Body of pancreas (tissue), 4 donors: ENCODE results near the gene FAM193A. TPM values are rescaled to one million over a fixed set of nuclear protein-coding genes. Genes with fewer than 3 reads are reported as not detected.
"Not testable (repeated sequence)": the region's sequence is repeated elsewhere in the genome, so short reads cannot be mapped to it uniquely, and the experiment has no call there.

Experiments used
- ATAC-seq: fragments of 150-250 bp; one replicate; pipeline ENCODE4 v1.9.1; 2016
- DNase-seq, 4 donors: peaks; one replicate each; pipeline ENCODE4 v3.0.0-alpha.2; 2019
- H3K27ac ChIP-seq, 4 donors: fragments of 200-600 bp; sonication (generic); 1 replicate in 3 of 4; 2 replicates in 1 of 4; pipeline versions ENCODE4 v1.5.1 to v1.6.1; 2016 to 2019; ENCODE audit warnings: mild to moderate bottlenecking in 1 of 4, mixed read lengths in 1 of 4, moderate library complexity in 1 of 4
- H3K27me3 ChIP-seq, 2 donors: fragments of 200-600 bp; sonication (generic); one replicate each; pipeline ENCODE4 v1.6.0; 2016; ENCODE audit warnings: mild to moderate bottlenecking in 1 of 2
- H3K36me3 ChIP-seq, 2 donors: fragments of 200-600 bp; sonication (generic); replicated peaks in 1 of 2; 2 replicates each; pipeline ENCODE4 v1.5.1; 2016; ENCODE audit warnings: low read depth in 2 of 2; ENCODE audit not compliant: insufficient read depth in 1 of 2
- H3K4me1 ChIP-seq: fragments of 200-600 bp; sonication (generic); one replicate; pipeline ENCODE4 v1.6.0; 2016
- H3K4me3 ChIP-seq, 2 donors: fragments of 200-600 bp; sonication (generic); 1 replicate in 1 of 2; 2 replicates in 1 of 2; pipeline ENCODE4 v1.5.1; 2016 to 2019
- H3K9me3 ChIP-seq, 3 donors: fragments of 200-600 bp; sonication (generic); 1 replicate in 2 of 3; 2 replicates in 1 of 3; pipeline ENCODE4 v1.5.1; 2016
- POLR2A ChIP-seq, 3 donors: fragments of 450-650 bp; IDR thresholded peaks; one replicate each; pipeline ENCODE4 v1.6.1; 2016; ENCODE audit warnings: antibody characterized with exemption in 3 of 3, mild to moderate bottlenecking in 2 of 3
- WGBS, 2 donors: methylation state at CpG; one replicate each; pipeline ENCODE4 v1.1.5; 2017; 5-methylcytosine and 5-hydroxymethylcytosine counted together
- intact Hi-C: fragments of 100-400 bp; cut with DNase I; formaldehyde crosslinking; loops from one replicate; pipeline ENCODE4 v1.15.1; 2023
- total RNA-seq, 2 donors: library from RNA; depleted of rRNA; stranded (reverse); fragments of >200 nt; gene quantifications; one replicate each; pipeline ENCODE4 v1.1.0, GENCODE V29; 2016
- TF ChIP-seq, protein P1 (sequence below), 7 experiments: fragments of 450-650 bp in 4 of 7; fragments of 200-600 bp in 3 of 7; sonication (generic) in 3 of 7; IDR thresholded peaks; one replicate each; pipeline ENCODE4 v1.5.1; 2016 to 2019; ENCODE audit warnings: antibody characterized with exemption in 7 of 7

The FAM193A gene
- total RNA-seq, 2 donors from 2014 or later, result 14.8 to 22.7 TPM

DNA sequence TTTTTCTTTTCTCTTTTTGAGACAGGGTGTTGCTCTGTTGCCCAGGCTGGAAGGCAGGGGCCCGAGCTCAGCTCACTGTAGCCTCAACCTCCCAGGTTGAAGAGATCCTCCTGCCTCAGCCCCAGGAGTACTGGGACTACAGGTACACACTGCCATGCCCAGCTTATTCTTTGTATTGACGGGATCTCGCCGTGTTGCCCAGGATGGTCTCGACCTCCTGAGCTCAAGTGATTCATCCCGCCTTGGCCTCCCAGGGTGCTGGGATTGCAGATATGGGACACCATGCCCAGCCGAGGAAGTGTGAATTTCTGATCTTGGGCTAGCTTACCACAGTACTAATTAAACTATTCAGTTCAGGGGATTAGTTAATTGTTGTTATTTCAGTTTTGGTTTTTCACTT is 28.6 kb upstream of the FAM193A start:
- intact Hi-C loops, result no loop called here

DNA sequence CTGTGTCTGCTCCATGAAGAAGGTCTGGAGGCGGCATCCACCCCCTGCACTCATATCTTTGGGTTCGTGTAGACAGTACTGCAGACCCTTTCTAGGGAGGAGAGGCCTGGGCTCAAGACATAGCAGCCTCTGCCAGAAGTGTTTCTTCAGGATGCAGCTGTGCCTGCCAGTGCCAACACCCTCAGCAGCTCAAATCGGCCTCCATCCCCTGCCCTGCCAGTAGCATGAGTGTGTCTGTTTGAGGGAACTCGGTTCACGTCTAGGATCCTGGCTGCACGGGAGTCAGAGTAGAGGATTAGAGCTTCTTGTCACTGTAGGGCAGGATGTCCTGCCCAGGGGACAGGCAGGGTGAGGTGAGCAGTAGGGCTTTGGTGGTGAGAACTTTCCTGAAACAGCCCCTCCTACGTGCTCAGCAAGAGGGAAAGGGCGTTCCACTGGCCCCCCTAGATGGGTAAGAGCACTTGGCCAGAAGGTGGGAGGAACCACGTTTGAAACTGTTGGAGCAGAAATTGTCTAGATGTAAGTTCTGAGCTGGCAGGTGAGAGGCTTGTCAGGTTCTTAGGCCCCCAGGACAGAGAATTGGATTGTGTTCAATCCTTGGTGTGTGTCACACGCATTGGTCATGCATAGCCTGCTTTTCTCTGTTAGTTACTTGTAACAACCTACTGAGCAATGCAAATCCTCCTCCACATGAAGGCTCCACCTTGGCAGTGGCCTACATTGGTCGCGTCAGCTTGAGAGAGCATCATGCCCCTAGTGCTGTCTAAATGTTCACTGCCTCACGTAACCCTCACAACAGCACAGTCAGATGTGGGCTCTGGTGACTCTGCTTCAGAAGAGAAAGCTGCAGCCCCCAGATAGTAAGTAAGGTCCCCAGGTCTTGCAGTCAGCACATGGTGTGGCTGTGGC is 25.8 kb upstream of the FAM193A start:
- DNase-seq (no peak), ATAC-seq (no peak)
- 86 to 90% methylated on average over 12 to 13 of the region's 13 CpGs for WGBS, 2 donors
- no peak overlapping the region for H3K4me3 ChIP-seq
- intact Hi-C loops, result no loop called here
- H3K27me3 ChIP-seq, result no peaks in the 10 kb centered on the region
- H3K9me3 ChIP-seq, result no peaks in the 10 kb centered on the region
- H3K4me1 ChIP-seq, result no peaks in the 10 kb centered on the region
- peaks cover 0 to 25% of the 10 kb centered on the region in 2 donors for H3K36me3 ChIP-seq
- no peak overlapping the region for H3K27ac ChIP-seq
- TF ChIP-seq, protein P1, sequence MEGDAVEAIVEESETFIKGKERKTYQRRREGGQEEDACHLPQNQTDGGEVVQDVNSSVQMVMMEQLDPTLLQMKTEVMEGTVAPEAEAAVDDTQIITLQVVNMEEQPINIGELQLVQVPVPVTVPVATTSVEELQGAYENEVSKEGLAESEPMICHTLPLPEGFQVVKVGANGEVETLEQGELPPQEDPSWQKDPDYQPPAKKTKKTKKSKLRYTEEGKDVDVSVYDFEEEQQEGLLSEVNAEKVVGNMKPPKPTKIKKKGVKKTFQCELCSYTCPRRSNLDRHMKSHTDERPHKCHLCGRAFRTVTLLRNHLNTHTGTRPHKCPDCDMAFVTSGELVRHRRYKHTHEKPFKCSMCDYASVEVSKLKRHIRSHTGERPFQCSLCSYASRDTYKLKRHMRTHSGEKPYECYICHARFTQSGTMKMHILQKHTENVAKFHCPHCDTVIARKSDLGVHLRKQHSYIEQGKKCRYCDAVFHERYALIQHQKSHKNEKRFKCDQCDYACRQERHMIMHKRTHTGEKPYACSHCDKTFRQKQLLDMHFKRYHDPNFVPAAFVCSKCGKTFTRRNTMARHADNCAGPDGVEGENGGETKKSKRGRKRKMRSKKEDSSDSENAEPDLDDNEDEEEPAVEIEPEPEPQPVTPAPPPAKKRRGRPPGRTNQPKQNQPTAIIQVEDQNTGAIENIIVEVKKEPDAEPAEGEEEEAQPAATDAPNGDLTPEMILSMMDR (IDR thresholded peaks at IDR 0.05), result no peak
- no peak for TF ChIP-seq POLR2A (IDR thresholded peaks at IDR 0.05)

More for the DNA sequence above, 28.6 kb upstream of the FAM193A start:
- Histone ChIP-seq H3K9me3 (no peaks in the 10 kb centered on the region), H3K36me3 (peaks cover 0 to 13% of the 10 kb centered on the region in 2 donors), H3K4me1 (no peaks in the 10 kb centered on the region), H3K27ac (no peak overlapping the region), H3K27me3 (no peaks in the 10 kb centered on the region), H3K4me3 (no peak overlapping the region)
- no peak for DNase-seq
- TF ChIP-seq, protein P1 (IDR thresholded peaks at IDR 0.05), result no peak
- no peak for TF ChIP-seq POLR2A (IDR thresholded peaks at IDR 0.05)
- no peak for ATAC-seq
- WGBS, 2 donors, result 88 to 93% methylated on average over 7 of the region's 7 CpGs

DNA sequence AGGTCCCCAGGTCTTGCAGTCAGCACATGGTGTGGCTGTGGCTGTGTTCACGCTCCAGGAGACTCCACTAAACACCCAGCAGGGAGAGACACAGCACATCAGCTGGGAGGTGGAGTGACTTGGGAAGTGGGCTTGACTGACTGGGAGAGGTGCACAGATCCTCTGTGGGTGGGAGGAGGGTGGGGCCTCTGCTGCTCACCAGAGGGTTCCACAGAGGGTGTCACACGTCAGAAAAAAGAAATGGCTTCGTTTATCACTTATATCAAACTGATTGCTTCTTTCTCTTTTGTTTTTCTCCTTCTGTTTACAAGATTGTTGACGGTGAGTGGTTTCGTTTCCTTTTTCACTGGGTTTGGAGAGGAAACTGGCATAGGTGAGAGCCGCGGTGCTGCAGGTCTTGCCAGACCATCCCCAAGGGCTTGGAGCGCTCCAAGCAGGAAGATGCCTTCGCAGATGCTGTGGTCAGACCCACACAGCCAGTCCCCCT is 24.8 kb upstream of the FAM193A start:
- ATAC-seq (no peak), DNase-seq (no peak)
- H3K4me1 ChIP-seq, result no peaks in the 10 kb centered on the region
- 70 to 89% methylated on average over 9 of the region's 9 CpGs for WGBS, 2 donors
- H3K27ac ChIP-seq, result no peak overlapping the region
- no peak overlapping the region for H3K4me3 ChIP-seq
- H3K36me3 ChIP-seq, result peaks cover 0 to 25% of the 10 kb centered on the region in 2 donors
- H3K9me3 ChIP-seq, result no peaks in the 10 kb centered on the region
- intact Hi-C loops, result no loop called here
- TF ChIP-seq POLR2A (IDR thresholded peaks at IDR 0.05), result no peak
- TF ChIP-seq, protein P1 (IDR thresholded peaks at IDR 0.05), result no peak
- no peaks in the 10 kb centered on the region for H3K27me3 ChIP-seq

DNA sequence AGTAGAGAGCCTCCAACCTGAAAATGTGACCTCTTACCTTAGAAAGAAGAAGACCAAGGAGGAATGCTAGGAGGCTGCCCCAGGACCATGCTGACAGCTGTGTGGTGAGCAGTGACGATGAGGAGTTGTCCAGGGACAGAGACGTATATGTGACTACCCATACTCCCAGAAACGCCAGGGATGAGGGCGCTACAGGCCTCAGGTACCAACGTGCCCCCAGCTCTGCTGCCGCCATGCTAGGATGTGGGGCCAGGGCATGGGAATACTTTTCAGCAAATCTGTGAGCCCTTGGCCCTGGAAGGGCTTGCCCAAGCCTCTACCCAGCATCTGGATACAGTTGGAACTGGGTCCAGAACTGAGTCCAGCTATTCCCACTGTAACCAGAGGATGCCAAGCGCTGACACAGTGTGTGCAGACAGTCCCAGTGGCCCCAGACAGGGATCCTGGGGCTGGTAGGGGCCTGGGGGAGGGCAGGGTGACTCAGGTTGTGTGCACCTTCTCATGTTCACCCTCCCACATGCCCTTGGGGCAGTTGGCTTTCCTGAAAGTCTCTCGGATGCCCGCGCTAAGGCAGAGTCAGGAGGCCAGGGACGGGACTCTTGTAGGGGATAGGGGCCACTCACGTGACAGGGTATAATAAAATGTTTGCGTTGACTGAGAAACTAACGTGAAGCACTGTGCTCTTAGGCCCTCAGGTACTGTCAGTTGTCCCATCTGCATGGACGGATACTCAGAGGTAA is 23.9 kb upstream of the FAM193A start:
- 92 to 93% methylated on average over 14 to 15 of the region's 15 CpGs for WGBS, 2 donors
- DNase-seq (no peak), ATAC-seq (no peak)
- Histone ChIP-seq H3K36me3 (peaks cover 0 to 22% of the 10 kb centered on the region in 2 donors), H3K27ac (no peak overlapping the region), H3K4me3 (no peak overlapping the region), H3K27me3 (no peaks in the 10 kb centered on the region), H3K9me3 (no peaks in the 10 kb centered on the region), H3K4me1 (no peaks in the 10 kb centered on the region)
- TF ChIP-seq, protein P1 (IDR thresholded peaks at IDR 0.05), result no peak
- no peak for TF ChIP-seq POLR2A (IDR thresholded peaks at IDR 0.05)
- intact Hi-C loops, result no loop called here

DNA sequence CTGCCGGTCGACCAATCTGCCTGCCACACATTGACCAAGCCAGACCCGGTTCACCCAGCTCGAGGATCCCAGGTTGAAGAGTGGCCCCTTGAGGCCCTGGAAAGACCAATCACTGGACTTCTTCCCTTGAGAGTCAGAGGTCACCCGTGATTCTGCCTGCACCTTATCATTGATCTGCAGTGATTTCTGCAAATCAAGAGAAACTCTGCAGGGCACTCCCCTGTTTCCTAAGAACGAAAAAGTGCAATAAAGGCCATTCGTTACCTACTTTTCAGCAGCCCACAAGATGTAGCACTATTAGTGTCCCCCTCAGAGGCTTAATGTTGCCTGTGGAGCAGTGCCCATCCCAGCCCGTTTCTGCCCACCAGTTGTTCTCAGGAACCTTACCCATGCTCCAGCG is 22.3 kb upstream of the FAM193A start:
- H3K4me3 ChIP-seq, H3K27ac ChIP-seq, H3K9me3 ChIP-seq, ATAC-seq, H3K27me3 ChIP-seq, DNase-seq, H3K4me1 ChIP-seq, intact Hi-C loops: not testable (repeated sequence)
- WGBS, 2 donors, result 88 to 90% methylated on average over 8 to 9 of the region's 9 CpGs
- H3K36me3 ChIP-seq, result peaks cover 0 to 22% of the 10 kb centered on the region in 2 donors

DNA sequence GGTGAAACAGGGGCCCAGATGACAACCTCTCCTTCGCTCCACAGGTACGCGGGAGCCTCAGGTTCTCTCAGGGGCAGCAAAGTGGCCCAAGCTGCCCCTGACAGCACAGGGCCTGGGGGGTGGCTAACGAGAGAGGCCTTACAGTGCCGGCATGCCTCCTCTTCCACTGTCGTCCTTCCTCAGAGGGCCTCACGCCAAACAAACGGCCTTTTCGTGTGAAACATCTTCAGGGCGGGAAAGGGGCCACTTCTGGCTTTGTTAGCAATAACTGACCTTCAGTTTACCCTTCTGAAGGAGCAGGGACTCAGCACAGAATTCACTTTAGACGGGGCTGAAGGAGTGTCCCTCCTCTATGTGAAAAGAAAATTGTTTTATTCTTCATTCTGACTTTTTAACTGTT is 21.5 kb upstream of the FAM193A start:
- peak; percentile 24 for ATAC-seq
- 79 to 92% methylated on average over 7 to 10 of the region's 11 CpGs for WGBS, 2 donors
- H3K27me3 ChIP-seq, intact Hi-C loops, H3K9me3 ChIP-seq, DNase-seq, H3K4me1 ChIP-seq, H3K4me3 ChIP-seq, H3K27ac ChIP-seq: not testable (repeated sequence)
- H3K36me3 ChIP-seq, result peaks cover 0 to 22% of the 10 kb centered on the region in 2 donors
